LNCaP clone FGC (cell line): ENCODE measurements around the gene CORO6.

ENCODE experiments used
- DNase-seq: peaks from one replicate; pipeline ENCODE4 v3.0.0-alpha.2; 2011; ENCODE audit warnings: low read depth
- H3K4me3 ChIP-seq: 2 replicates; pipeline ENCODE4 v1.5.1; 2011; ENCODE audit warnings: mild to moderate bottlenecking, low read depth, low read length, control low read depth
- CTCF ChIP-seq: IDR thresholded peaks from 2 replicates; pipeline ENCODE4 v1.5.1; 2012; ENCODE audit warnings: mild to moderate bottlenecking; ENCODE audit not compliant: control insufficient read depth, insufficient read depth; ENCODE audit errors: extremely low read depth

The CORO6 gene

GRCh38 chr17:29581583-29582253, 41.0 kb downstream of the CORO6 start:
- no peak for DNase-seq
- H3K4me3 ChIP-seq, result no peak overlapping the region
- TF ChIP-seq CTCF, result no peak

DNA sequence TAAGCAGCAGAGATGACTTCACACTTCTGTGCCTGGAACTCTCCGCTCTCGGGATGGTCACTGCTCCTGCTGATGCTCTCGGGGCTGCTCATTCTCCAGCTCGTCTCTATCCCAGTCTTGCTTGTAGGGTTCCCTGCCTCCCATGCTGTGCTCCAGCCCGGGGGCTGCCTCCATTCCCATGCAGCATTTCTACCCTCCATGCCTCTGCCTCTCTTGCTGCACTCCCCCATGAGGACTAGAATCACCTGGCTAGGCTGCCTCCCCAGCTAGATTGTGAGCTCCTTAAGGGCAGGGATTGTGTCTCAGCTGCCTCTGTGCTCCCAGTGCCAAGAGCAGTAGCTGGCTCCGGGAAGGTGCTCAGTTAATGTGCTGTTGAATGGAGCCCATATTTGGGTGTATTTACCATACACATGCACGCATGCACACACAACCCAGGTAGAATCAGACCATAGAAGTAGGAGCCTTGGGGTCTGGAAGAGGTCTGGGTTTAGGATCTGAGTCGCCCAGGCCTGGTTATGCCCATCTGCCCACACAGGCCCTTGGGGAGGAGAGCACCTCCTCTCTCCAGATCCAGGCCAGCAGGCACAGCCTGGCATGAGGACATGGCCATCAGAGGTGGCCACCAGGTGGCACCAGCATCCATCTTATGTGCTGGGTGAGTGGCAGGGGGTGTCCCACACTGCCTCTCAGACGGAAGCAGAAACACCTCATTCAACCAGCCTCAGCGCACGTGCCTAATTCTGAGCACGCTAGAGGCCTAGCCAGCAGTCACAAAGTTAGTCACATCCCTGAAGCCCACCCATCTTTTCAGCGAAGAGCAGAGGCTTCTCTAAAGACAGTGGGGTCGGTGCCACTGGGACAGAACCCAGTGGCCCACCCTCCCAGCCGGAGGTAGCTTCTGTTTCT, 42.6 kb downstream of the CORO6 start:
- DNase-seq, result peak; percentile 54
- peak; percentile 98 for TF ChIP-seq CTCF
- no peak overlapping the region for H3K4me3 ChIP-seq

- no peak for TF ChIP-seq CTCF
- no peak overlapping the region for H3K4me3 ChIP-seq
- DNase-seq, result no peak
Measured at GRCh38 chr17:29578626-29579485, 43.9 kb downstream of the CORO6 start.

DNA sequence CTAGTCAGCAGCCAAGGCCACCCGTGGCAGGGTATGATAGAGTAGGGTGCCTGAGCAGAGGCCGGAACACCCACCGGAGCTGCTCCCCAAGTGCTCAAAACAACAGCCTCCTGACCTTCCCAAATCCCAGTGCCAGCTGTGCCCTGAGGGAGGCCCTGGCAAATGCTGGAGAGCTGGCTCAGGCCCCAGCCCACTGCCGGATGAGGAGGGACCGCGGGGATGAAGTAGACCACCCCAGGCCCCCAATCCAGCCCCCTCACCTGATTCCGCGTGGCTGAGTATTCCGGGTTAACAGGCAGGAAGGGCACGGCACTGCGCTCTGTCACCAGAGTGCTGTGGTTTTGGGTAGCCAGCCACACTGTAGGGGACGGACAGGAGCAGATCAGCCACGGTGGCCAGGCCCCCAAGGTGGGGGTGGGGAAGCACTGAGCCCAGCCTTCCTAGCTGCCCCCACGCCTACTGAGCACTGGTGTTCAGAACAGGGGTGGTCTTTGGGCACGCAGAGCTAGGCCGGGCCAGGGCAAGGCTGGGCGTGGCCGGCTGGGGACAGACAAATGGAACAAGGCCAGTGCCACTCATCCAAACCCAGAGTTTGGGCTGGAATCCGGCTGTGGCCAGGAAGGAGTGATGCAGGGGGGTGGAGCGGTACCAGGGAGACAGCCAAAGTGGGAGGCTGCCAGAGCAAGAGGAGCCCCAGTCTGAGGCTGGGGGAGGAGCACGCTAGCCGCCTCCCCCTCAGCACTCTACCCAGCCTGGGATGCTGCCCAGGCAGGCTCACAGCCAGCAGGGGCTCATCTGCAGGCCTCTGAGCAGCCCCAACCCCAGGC, 45.1 kb downstream of the CORO6 start:
- no peak for TF ChIP-seq CTCF
- DNase-seq, result no peak
- H3K4me3 ChIP-seq, result no peak overlapping the region

GRCh38 chr17:29577001-29577370, 45.7 kb downstream of the CORO6 start:
- DNase-seq, result no peak
- TF ChIP-seq CTCF, result no peak

More at GRCh38 chr17:29577001-29577370, 45.7 kb downstream of the CORO6 start:
- H3K4me3 ChIP-seq, result no peak overlapping the region
